Naive thymus-derived CD8-positive, alpha-beta T cell (primary cell): Measurements from ENCODE around the gene REPS1. TPM values are rescaled to one million over a fixed set of nuclear protein-coding genes. Genes with fewer than 3 reads are reported as not detected.
A peak's percentile ranks its signal among the peaks of the same experiment; 100 is the strongest.
"Not testable (repeated sequence)": the region's sequence is repeated elsewhere in the genome, so short reads cannot be mapped to it uniquely, and the experiment has no call there.

ENCODE experiments used
- ATAC-seq, 2 donors: fragments of 150-1000 bp; cut with Tn5 transposase in 1 of 2; sonication (Bioruptor Pico), chemical (Tn5 transposase) in 1 of 2; 1 replicate in 1 of 2; 2 replicates in 1 of 2; pipeline ENCODE4 v1.10.0; 2021; ENCODE audit warnings: mild to moderate bottlenecking in 2 of 2, moderate library complexity in 2 of 2
- POLR2A ChIA-PET: fragments of 350-600 bp; sonication (Branson Sonifier 250); formaldehyde crosslinking; loops from one replicate; lab custom pipeline; 2021; ENCODE audit warnings: antibody characterized with exemption; lab: Charles Lee
- DNase-seq, 10 donors: peaks; one replicate each; pipeline versions ENCODE4 v3.0.0 to v3.0.0-alpha.2; 2020 to 2022
- H3K27ac Mint-ChIP-seq, 10 donors: one replicate each; pipeline ENCODE4 v1.8.0; 2020 to 2022; ENCODE audit warnings: mild to moderate bottlenecking in 10 of 10, mixed read lengths in 10 of 10, moderate library complexity in 4 of 10, inconsistent platforms in 1 of 10
- H3K27me3 Mint-ChIP-seq, 5 donors: one replicate each; pipeline ENCODE4 v1.8.0; 2021 to 2022; ENCODE audit warnings: mixed read lengths in 5 of 5
- H3K36me3 Mint-ChIP-seq, 3 donors: one replicate each; pipeline ENCODE4 v1.8.0; 2020 to 2022; ENCODE audit warnings: mixed read lengths in 3 of 3, mild to moderate bottlenecking in 2 of 3, inconsistent platforms in 1 of 3
- H3K4me1 Mint-ChIP-seq, 4 donors: one replicate each; pipeline ENCODE4 v1.8.0; 2021 to 2022; ENCODE audit warnings: mixed read lengths in 4 of 4
- H3K4me3 Mint-ChIP-seq, 10 donors: one replicate each; pipeline ENCODE4 v1.8.0; 2020 to 2022; ENCODE audit warnings: mild to moderate bottlenecking in 10 of 10, mixed read lengths in 10 of 10, moderate library complexity in 6 of 10, inconsistent platforms in 1 of 10
- H3K9me3 Mint-ChIP-seq, 9 donors: one replicate each; pipeline ENCODE4 v1.8.0; 2020 to 2022; ENCODE audit warnings: mixed read lengths in 9 of 9, mild to moderate bottlenecking in 3 of 9, inconsistent platforms in 1 of 9, moderate library complexity in 1 of 9
- polyA plus RNA-seq, 3 donors: library from polyadenylated mRNA; unstranded; fragments of 300-500 nt; fragmentation: Illumina TruSeq; gene quantifications; one replicate each; pipeline ENCODE4 v1.2.3, GENCODE V29; 2021
- total RNA-seq, 8 experiments: library from RNA in 2 of 8; stranded (reverse) in 2 of 8; gene quantifications; one replicate each; pipeline ENCODE4 v1.2.3 and lab custom pipeline; 2021 to 2026

Gene REPS1
- total and polyA plus RNA-seq, 5 experiments from 2014 or later = 19.4 to 70.0 (median 45.3) TPM

- H3K4me3 Mint-ChIP-seq = no peak overlapping the region
- H3K4me1 Mint-ChIP-seq = peaks cover 0 to 5% (median under 1%) of the 10 kb centered on the region in 4 donors
- H3K9me3 Mint-ChIP-seq = no peaks in the 10 kb centered on the region
- no peaks in the 10 kb centered on the region for H3K36me3 Mint-ChIP-seq
- no peak for ATAC-seq
- peaks cover 0 to 5% (median 0%) of the 10 kb centered on the region in 5 donors for H3K27me3 Mint-ChIP-seq
- H3K27ac Mint-ChIP-seq = no peak overlapping the region
- POLR2A ChIA-PET = no interaction called here
- no peak for DNase-seq
Observed at GRCh38 chr6:138996524-138996923, 8.5 kb upstream of the REPS1 start.

GRCh38 chr6:138993410-138993809 lies 5.4 kb upstream of the REPS1 start:
- H3K4me3 Mint-ChIP-seq, DNase-seq, ATAC-seq: not testable (repeated sequence)

GRCh38 chr6:138992965-138993364 lies 4.9 kb upstream of the REPS1 start:
- POLR2A ChIA-PET, ATAC-seq, H3K9me3 Mint-ChIP-seq, H3K27me3 Mint-ChIP-seq, H3K4me3 Mint-ChIP-seq, H3K27ac Mint-ChIP-seq, H3K36me3 Mint-ChIP-seq, DNase-seq: not testable (repeated sequence)
- H3K4me1 Mint-ChIP-seq = peaks cover 3 to 17% (median 13%) of the 10 kb centered on the region in 4 donors

More at GRCh38 chr6:138993410-138993809, 5.4 kb upstream of the REPS1 start:
- peaks cover 3 to 15% (median 10%) of the 10 kb centered on the region in 4 donors for H3K4me1 Mint-ChIP-seq
- H3K36me3 Mint-ChIP-seq, H3K9me3 Mint-ChIP-seq, POLR2A ChIA-PET, H3K27ac Mint-ChIP-seq, H3K27me3 Mint-ChIP-seq: not testable (repeated sequence)

- no peak overlapping the region for H3K27ac Mint-ChIP-seq
- ATAC-seq (no peak), DNase-seq (no peak)
- no peaks in the 10 kb centered on the region for H3K36me3 Mint-ChIP-seq
- H3K4me1 Mint-ChIP-seq = peaks cover 4 to 17% (median 17%) of the 10 kb centered on the region in 4 donors
- H3K27me3 Mint-ChIP-seq = peaks cover 0 to 3% (median 0%) of the 10 kb centered on the region in 5 donors
- no peak overlapping the region for H3K4me3 Mint-ChIP-seq
- no peaks in the 10 kb centered on the region for H3K9me3 Mint-ChIP-seq
- POLR2A ChIA-PET = no interaction called here
Observed at GRCh38 chr6:138991206-138991605, 3.2 kb upstream of the REPS1 start.

- no peaks in the 10 kb centered on the region for H3K9me3 Mint-ChIP-seq
- peak overlapping the region; percentile 38 to 96 (median 90) for H3K4me3 Mint-ChIP-seq
- POLR2A ChIA-PET = interaction anchor here (0.5 to 5.6 kb wide), 9 partner anchors 39 to 385 kb away, joined by 3 to 46 read pairs (median 4); partner anchors contain the start of genes ABRACL, CCDC28A and CITED2
- H3K27ac Mint-ChIP-seq = peak overlapping the region in 8 of 10 donors; percentile 38 to 96 (median 80)
- peaks cover 8 to 23% (median 17%) of the 10 kb centered on the region in 4 donors for H3K4me1 Mint-ChIP-seq
- no peak for ATAC-seq
- H3K27me3 Mint-ChIP-seq = no peaks in the 10 kb centered on the region
- H3K36me3 Mint-ChIP-seq = no peaks in the 10 kb centered on the region
- no peak for DNase-seq
Observed at GRCh38 chr6:138989098-138989983, 1.3 kb upstream of the REPS1 start.

GRCh38 chr6:138988469-138988834 lies 399 bp upstream of the REPS1 start:
- Mint-ChIP-seq H3K27ac (peak overlapping the region in 9 of 10 donors; percentile 61 to 96 (median 93)), H3K36me3 (no peaks in the 10 kb centered on the region), H3K4me3 (peak overlapping the region in 9 of 10 donors; percentile 87 to 96 (median 91)), H3K4me1 (peaks cover 8 to 23% (median 17%) of the 10 kb centered on the region in 4 donors), H3K27me3 (no peaks in the 10 kb centered on the region), H3K9me3 (no peaks in the 10 kb centered on the region)
- POLR2A ChIA-PET = interaction anchor here (1.1 to 5.6 kb wide), 10 partner anchors 19 to 386 kb away, joined by 3 to 46 read pairs (median 4); partner anchors contain the start of genes ABRACL, CCDC28A and CITED2
- ATAC-seq (peak; percentile 13 to 20), DNase-seq (no peak)

GRCh38 chr6:138987080-138987642 lies 892 bp downstream of the REPS1 start:
- DNase-seq = peak in 2 of 10 donors; percentile 6 to 11

GRCh38 chr6:138986578-138986977 lies 1.5 kb downstream of the REPS1 start:
- Mint-ChIP-seq H3K36me3 (no peaks in the 10 kb centered on the region), H3K9me3 (no peaks in the 10 kb centered on the region), H3K4me3 (peak overlapping the region in 4 of 10 donors; percentile 83 to 90 (median 87)), H3K27ac (peak overlapping the region in 9 of 10 donors; percentile 24 to 88 (median 61)), H3K4me1 (peaks cover 8 to 28% (median 17%) of the 10 kb centered on the region in 4 donors), H3K27me3 (no peaks in the 10 kb centered on the region)
- POLR2A ChIA-PET = interaction anchor here (1.0 to 5.6 kb wide), 9 partner anchors 42 to 388 kb away, joined by 3 to 46 read pairs (median 9); partner anchors contain the start of genes ABRACL and CITED2
- DNase-seq = peak in 1 of 10 donors; percentile 22
- ATAC-seq = no peak

More at GRCh38 chr6:138987080-138987642, 892 bp downstream of the REPS1 start:
- H3K4me3 Mint-ChIP-seq = peak overlapping the region in 5 of 10 donors; percentile 83 to 90 (median 86)
- no peaks in the 10 kb centered on the region for H3K36me3 Mint-ChIP-seq
- POLR2A ChIA-PET = interaction anchor here (1.0 to 5.6 kb wide), 9 partner anchors 18 to 387 kb away, joined by 4 to 46 read pairs (median 9); partner anchors contain the start of genes ABRACL and CITED2
- no peaks in the 10 kb centered on the region for H3K9me3 Mint-ChIP-seq
- peak overlapping the region in 9 of 10 donors; percentile 58 to 88 (median 81) for H3K27ac Mint-ChIP-seq
- no peak for ATAC-seq
- H3K27me3 Mint-ChIP-seq = no peaks in the 10 kb centered on the region
- peaks cover 6 to 23% (median 15%) of the 10 kb centered on the region in 4 donors for H3K4me1 Mint-ChIP-seq

GRCh38 chr6:138981416-138981815 lies 6.6 kb downstream of the REPS1 start:
- H3K9me3 Mint-ChIP-seq = no peaks in the 10 kb centered on the region
- no peak for ATAC-seq
- POLR2A ChIA-PET = no interaction called here
- H3K27ac Mint-ChIP-seq = peak overlapping the region in 2 of 10 donors; percentile 1 to 51
- DNase-seq = no peak
- H3K36me3 Mint-ChIP-seq = no peaks in the 10 kb centered on the region
- H3K4me3 Mint-ChIP-seq = peak overlapping the region in 2 of 10 donors; percentile 3 to 28
- peaks cover 30 to 55% (median 39%) of the 10 kb centered on the region in 4 donors for H3K4me1 Mint-ChIP-seq
- no peaks in the 10 kb centered on the region for H3K27me3 Mint-ChIP-seq

GRCh38 chr6:138979813-138980668 lies 8.0 kb downstream of the REPS1 start:
- H3K27ac Mint-ChIP-seq = peak overlapping the region in 7 of 10 donors; percentile 2 to 66 (median 36)
- peaks cover 26 to 60% (median 47%) of the 10 kb centered on the region in 4 donors for H3K4me1 Mint-ChIP-seq
- POLR2A ChIA-PET = no interaction called here
- H3K36me3 Mint-ChIP-seq = peaks cover 0 to 1% (median 0%) of the 10 kb centered on the region in 3 donors
- peak overlapping the region in 3 of 10 donors; percentile 0 to 2 (median 0) for H3K4me3 Mint-ChIP-seq
- ATAC-seq = no peak
- DNase-seq = no peak
- no peaks in the 10 kb centered on the region for H3K9me3 Mint-ChIP-seq
- no peaks in the 10 kb centered on the region for H3K27me3 Mint-ChIP-seq

GRCh38 chr6:138979365-138979764 lies 8.7 kb downstream of the REPS1 start:
- POLR2A ChIA-PET = no interaction called here
- Mint-ChIP-seq H3K27ac (peak overlapping the region in 4 of 10 donors; percentile 2 to 52 (median 30)), H3K4me3 (peak overlapping the region in 4 of 10 donors; percentile 0 to 41 (median 12)), H3K9me3 (no peaks in the 10 kb centered on the region), H3K36me3 (peaks cover 0 to 3% (median 0%) of the 10 kb centered on the region in 3 donors), H3K4me1 (peaks cover 29 to 67% (median 53%) of the 10 kb centered on the region in 4 donors), H3K27me3 (no peaks in the 10 kb centered on the region)
- DNase-seq (no peak), ATAC-seq (no peak)
